HG02970 (cell line): ENCODE data around the gene VGLL4.
"Not testable (repeated sequence)": the region's sequence is repeated elsewhere in the genome, so short reads cannot be mapped to it uniquely, and the experiment has no call there.

Source experiments
- ATAC-seq: cut with Tn5 transposase; IDR thresholded peaks from one replicate; pipeline ENCODE4 v1.9.1; 2021; ENCODE audit warnings: mild to moderate bottlenecking, moderate library complexity, moderate number of reproducible peaks; ENCODE audit not compliant: unreplicated experiment, low FRiP score

Gene VGLL4

GRCh38 chr3:11591391-11592282, 52.1 kb downstream of the VGLL4 start:
- ATAC-seq, result no peak

GRCh38 chr3:11591002-11591355, 52.7 kb downstream of the VGLL4 start:
- no peak for ATAC-seq

GRCh38 chr3:11589706-11590105, 54.0 kb downstream of the VGLL4 start:
- no peak for ATAC-seq

GRCh38 chr3:11588755-11589154, 55.0 kb downstream of the VGLL4 start:
- no peak for ATAC-seq

GRCh38 chr3:11588338-11588737, 55.4 kb downstream of the VGLL4 start:
- no peak for ATAC-seq

GRCh38 chr3:11587766-11588165, 55.9 kb downstream of the VGLL4 start:
- ATAC-seq, result no peak

- no peak for ATAC-seq
These were observed 59.1 kb downstream of the VGLL4 start for GRCh38 chr3:11584570-11584969.

- no peak for ATAC-seq
These were observed 60.1 kb downstream of the VGLL4 start for GRCh38 chr3:11583638-11584046.

- no peak for ATAC-seq
These were observed 60.5 kb downstream of the VGLL4 start for GRCh38 chr3:11583235-11583634.

GRCh38 chr3:11582191-11582968, 61.3 kb downstream of the VGLL4 start:
- no peak for ATAC-seq

- no peak for ATAC-seq
These were observed 62.2 kb downstream of the VGLL4 start for GRCh38 chr3:11581237-11582190.

- ATAC-seq, result no peak
These were observed 63.1 kb downstream of the VGLL4 start for GRCh38 chr3:11580645-11581044.

GRCh38 chr3:11578169-11578568, 65.5 kb downstream of the VGLL4 start:
- no peak for ATAC-seq

- no peak for ATAC-seq
These were observed 67.3 kb downstream of the VGLL4 start for GRCh38 chr3:11576453-11576852.

GRCh38 chr3:11575677-11576076, 68.0 kb downstream of the VGLL4 start:
- ATAC-seq, result no peak

- ATAC-seq, result no peak
These were observed 68.6 kb downstream of the VGLL4 start for GRCh38 chr3:11574981-11575669.

GRCh38 chr3:11572660-11573059, 71.1 kb downstream of the VGLL4 start:
- not testable (repeated sequence) for ATAC-seq

- ATAC-seq, result no peak
These were observed 72.8 kb downstream of the VGLL4 start for GRCh38 chr3:11570789-11571495.

GRCh38 chr3:11570251-11570650, 73.5 kb downstream of the VGLL4 start:
- ATAC-seq, result no peak
